Endothelial cell of umbilical vein (primary cell): ENCODE measurements around the gene AIM2. TPM values are rescaled to one million over a fixed set of nuclear protein-coding genes. Genes with fewer than 3 reads are reported as not detected.

Experiments used
- BruUV-seq: library from RNA; stranded (reverse); fragments of 400-500 nt; replicated peaks from 2 replicates; lab custom pipeline; 2021; lab: Mats Ljungman, UMichigan
- CTCF ChIA-PET: fragments of 300-600, 350-600 bp; sonication (Branson Sonifier 250); formaldehyde crosslinking; loops from one replicate; lab custom pipeline; 2021; ENCODE audit warnings: antibody characterized with exemption, inconsistent platforms; lab: Charles Lee
- POLR2A ChIA-PET: fragments of 300-600, 350-600 bp; sonication (Branson Sonifier 250); formaldehyde crosslinking; loops from one replicate; lab custom pipeline; 2021; ENCODE audit warnings: antibody characterized with exemption, inconsistent platforms; lab: Charles Lee
- DNase-seq: peaks from one replicate; pipeline ENCODE4 v3.0.0-alpha.2; 2011; ENCODE audit warnings: low read depth, low spot score
- FAIRE-seq: peaks from 2 replicates; lab custom pipeline; 2011; peaks lifted over from hg19 to GRCh38; lab: Jason Lieb, UNC
- H2AFZ ChIP-seq: 2 replicates; pipeline ENCODE4 v1.6.0; 2012; ENCODE audit warnings: low read depth, low read length, control low read depth, inconsistent platforms
- H3K27ac ChIP-seq: 2 replicates; pipeline ENCODE4 v1.5.1; 2011; ENCODE audit warnings: low read depth, mild to moderate bottlenecking, control low read depth, low read length, moderate library complexity; ENCODE audit not compliant: insufficient read depth
- H3K27me3 ChIP-seq, 2 experiments: 2 replicates each; pipeline versions ENCODE4 v1.6.0 to v1.6.1; 2011; ENCODE audit warnings: low read length in 2 of 2, mixed read lengths in 1 of 2; ENCODE audit not compliant: control insufficient read depth in 2 of 2, insufficient read depth in 2 of 2
- H3K36me3 ChIP-seq, 2 experiments: 2 replicates in 1 of 2; 3 replicates in 1 of 2; pipeline ENCODE4 v1.5.1; 2011; ENCODE audit warnings: low read length in 2 of 2, mild to moderate bottlenecking in 1 of 2, moderate library complexity in 1 of 2; ENCODE audit not compliant: control insufficient read depth in 2 of 2, insufficient read depth in 2 of 2; ENCODE audit errors: extremely low read depth in 1 of 2
- H3K4me1 ChIP-seq: 3 replicates; pipeline ENCODE4 v1.5.1; 2011; ENCODE audit warnings: mild to moderate bottlenecking, low read length; ENCODE audit not compliant: control insufficient read depth, insufficient read depth; ENCODE audit errors: extremely low read depth
- H3K4me2 ChIP-seq: 2 replicates; pipeline ENCODE4 v1.6.1; 2011; ENCODE audit warnings: low read length, control low read depth, mixed read lengths; ENCODE audit not compliant: insufficient read depth
- H3K4me3 ChIP-seq, 3 experiments: fragments of 200-600 bp in 1 of 3; sonication (generic), shearing (Covaris generic) in 1 of 3; replicated peaks in 1 of 3; 2 replicates each; pipeline ENCODE4 v1.5.1; 2011 to 2016; ENCODE audit warnings: control low read depth in 3 of 3, low read length in 3 of 3, mild to moderate bottlenecking in 2 of 3, inconsistent platforms in 1 of 3, low read depth in 1 of 3, moderate library complexity in 1 of 3; ENCODE audit not compliant: insufficient read depth in 1 of 3
- H3K79me2 ChIP-seq: 2 replicates; pipeline ENCODE4 v1.6.0; 2012; ENCODE audit warnings: low read length, inconsistent platforms; ENCODE audit not compliant: control insufficient read depth, insufficient read depth
- H3K9ac ChIP-seq: replicated peaks from 2 replicates; pipeline ENCODE3; 2011; ENCODE audit warnings: low read length, control low read depth; ENCODE audit not compliant: insufficient read depth; ENCODE audit errors: extremely low read depth
- H3K9me1 ChIP-seq: replicated peaks from 3 replicates; pipeline ENCODE4 v1.6.0; 2011; ENCODE audit warnings: mild to moderate bottlenecking, low read length; ENCODE audit not compliant: control insufficient read depth, insufficient read depth; ENCODE audit errors: extremely low read depth
- H3K9me3 ChIP-seq: replicated peaks from 2 replicates; pipeline ENCODE4 v1.5.1; 2012; ENCODE audit warnings: low read length, inconsistent platforms; ENCODE audit not compliant: control insufficient read depth, insufficient read depth
- H4K20me1 ChIP-seq: replicated peaks from 2 replicates; pipeline ENCODE3; 2011; ENCODE audit warnings: mild to moderate bottlenecking, low read length; ENCODE audit not compliant: control insufficient read depth, insufficient read depth; ENCODE audit errors: extremely low read depth
- EZH2 ChIP-seq: IDR thresholded peaks from 2 replicates; pipeline ENCODE4 v1.6.1; 2012; ENCODE audit warnings: borderline replicate concordance, low read depth, mild to moderate bottlenecking, moderate library complexity, low read length, inconsistent platforms; ENCODE audit not compliant: severe bottlenecking
- FOS ChIP-seq: IDR thresholded peaks from 2 replicates; pipeline ENCODE4 v1.6.1; 2011; ENCODE audit warnings: mild to moderate bottlenecking, low read length, moderate library complexity, borderline replicate concordance; ENCODE audit not compliant: insufficient read depth
- GATA2 ChIP-seq: IDR thresholded peaks from 2 replicates; pipeline ENCODE4 v1.7.0; 2011; ENCODE audit warnings: low read depth, mild to moderate bottlenecking, moderate library complexity, mixed read lengths, low read length; ENCODE audit not compliant: insufficient read length, insufficient read depth
- JUN ChIP-seq: IDR thresholded peaks from 2 replicates; pipeline ENCODE4 v1.6.1; 2011; ENCODE audit warnings: borderline replicate concordance, low read depth; ENCODE audit not compliant: insufficient read length, insufficient read depth
- MAX ChIP-seq: IDR thresholded peaks from 2 replicates; pipeline ENCODE4 v1.6.1; 2011; ENCODE audit not compliant: insufficient read depth, insufficient read length
- MYC ChIP-seq: IDR thresholded peaks from one replicate; pipeline ENCODE4 v1.6.1; 2011; ENCODE audit warnings: mild to moderate bottlenecking, low read depth, low read length
- POLR2A ChIP-seq: IDR thresholded peaks from 2 replicates; pipeline ENCODE4 v1.6.1; 2012; ENCODE audit warnings: low read depth, mild to moderate bottlenecking, control low read depth, low read length
- POLR2AphosphoS5 ChIP-seq: IDR thresholded peaks from 2 replicates; pipeline ENCODE4 v1.6.1; 2012; ENCODE audit warnings: low read depth, mild to moderate bottlenecking, control low read depth, low read length, moderate library complexity; ENCODE audit not compliant: insufficient read depth
- dilution Hi-C: fragments of 300-500 bp; cut with MboI; formaldehyde crosslinking; loops from one replicate; pipeline ENCODE4 v1.15.0; 2019; ENCODE audit warnings: low sequenced_read_pairs; ENCODE audit not compliant: extremely low pct_ligation_motif_present
- intact Hi-C: fragments of 100-400 bp; cut with micrococcal nuclease; formaldehyde crosslinking; loops from one replicate; pipeline ENCODE4 v1.10.0; 2022
- polyA plus RNA-seq, 4 experiments: library from polyadenylated mRNA; depleted of rRNA in 3 of 4; stranded (reverse) in 3 of 4; unstranded in 1 of 4; fragments of >200 nt; gene quantifications; 2 replicates each; pipeline versions ENCODE4 v1.2.1 to v1.2.3, GENCODE V29; 2011 to 2012; ENCODE audit warnings: missing spikeins in 1 of 4
- total RNA-seq: library from RNA; stranded (reverse); gene quantifications from 2 replicates; pipeline ENCODE4 v1.2.3, GENCODE V29; 2021
- TF ChIP-seq, protein P1 (sequence below), 2 donors: IDR thresholded peaks; 1 replicate in 1 of 2; 2 replicates in 1 of 2; pipeline ENCODE4 v1.5.1; 2011; ENCODE audit warnings: low read length in 2 of 2, mild to moderate bottlenecking in 2 of 2, moderate library complexity in 2 of 2, control low read depth in 1 of 2, inconsistent platforms in 1 of 2, low read depth in 1 of 2; ENCODE audit not compliant: insufficient read depth in 1 of 2; ENCODE audit errors: extremely low read depth in 1 of 2

Gene AIM2
- total and polyA plus RNA-seq, 2 donors (not counting 3 experiments of a cell fraction or from before 2014, with no cell fraction given): not detected

DNA sequence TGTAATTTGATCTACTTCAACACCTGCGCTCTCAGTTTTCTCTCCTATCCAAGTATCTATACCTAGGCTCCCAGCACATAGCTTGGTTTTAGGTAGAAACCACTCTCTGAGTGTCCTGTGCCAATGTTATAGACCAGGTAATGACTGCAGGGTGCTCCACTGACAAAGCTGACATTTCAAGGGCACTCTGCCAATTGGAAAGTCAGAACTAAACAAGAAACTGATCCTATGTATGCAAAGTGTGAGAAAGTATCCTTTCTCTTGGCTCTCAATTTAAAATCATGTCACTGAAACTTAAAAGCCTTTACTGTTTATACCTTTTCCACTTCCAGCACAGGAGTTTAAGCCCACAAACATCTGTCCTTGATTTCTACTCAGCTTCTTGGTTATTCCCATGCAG, 45.0 kb upstream of the AIM2 start:
- no peak overlapping the region for H3K9ac ChIP-seq
- peaks cover 8 to 10% of the 10 kb centered on the region in 2 experiments for H3K27me3 ChIP-seq
- intact Hi-C loops: no loop called here
- POLR2A ChIA-PET: no interaction called here
- CTCF ChIA-PET: interaction anchor here (2.2 kb wide), 1 partner anchor 11 kb away, joined by 7 read pairs; no protein-coding TSS in a partner anchor
- H3K79me2 ChIP-seq: no peaks in the 10 kb centered on the region
- dilution Hi-C loops: no loop called here
- TF ChIP-seq, protein P1, sequence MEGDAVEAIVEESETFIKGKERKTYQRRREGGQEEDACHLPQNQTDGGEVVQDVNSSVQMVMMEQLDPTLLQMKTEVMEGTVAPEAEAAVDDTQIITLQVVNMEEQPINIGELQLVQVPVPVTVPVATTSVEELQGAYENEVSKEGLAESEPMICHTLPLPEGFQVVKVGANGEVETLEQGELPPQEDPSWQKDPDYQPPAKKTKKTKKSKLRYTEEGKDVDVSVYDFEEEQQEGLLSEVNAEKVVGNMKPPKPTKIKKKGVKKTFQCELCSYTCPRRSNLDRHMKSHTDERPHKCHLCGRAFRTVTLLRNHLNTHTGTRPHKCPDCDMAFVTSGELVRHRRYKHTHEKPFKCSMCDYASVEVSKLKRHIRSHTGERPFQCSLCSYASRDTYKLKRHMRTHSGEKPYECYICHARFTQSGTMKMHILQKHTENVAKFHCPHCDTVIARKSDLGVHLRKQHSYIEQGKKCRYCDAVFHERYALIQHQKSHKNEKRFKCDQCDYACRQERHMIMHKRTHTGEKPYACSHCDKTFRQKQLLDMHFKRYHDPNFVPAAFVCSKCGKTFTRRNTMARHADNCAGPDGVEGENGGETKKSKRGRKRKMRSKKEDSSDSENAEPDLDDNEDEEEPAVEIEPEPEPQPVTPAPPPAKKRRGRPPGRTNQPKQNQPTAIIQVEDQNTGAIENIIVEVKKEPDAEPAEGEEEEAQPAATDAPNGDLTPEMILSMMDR (IDR thresholded peaks at IDR 0.05; ENCODE audit: extremely low read depth in 1 of 2, insufficient read depth in 1 of 2, low read depth in 1 of 2, low read length in 2 of 2): no peak
- TF ChIP-seq POLR2A (no peak), GATA2 (no peak), MYC (no peak), JUN (no peak), FOS (no peak), MAX (no peak), EZH2 (no peak), POLR2AphosphoS5 (no peak)
- H3K9me3 ChIP-seq: no peaks in the 10 kb centered on the region
- no peak overlapping the region for H3K4me3 ChIP-seq
- no peak overlapping the region for H2AFZ ChIP-seq
- no peak for FAIRE-seq
- H3K27ac ChIP-seq: no peak overlapping the region
- DNase-seq: no peak
- H3K9me1 ChIP-seq: no peaks in the 10 kb centered on the region
- no peak overlapping the region for H3K4me2 ChIP-seq
- H3K36me3 ChIP-seq: no peaks in the 10 kb centered on the region
- no peaks in the 10 kb centered on the region for H3K4me1 ChIP-seq
- no TSS peak for BruUV-seq
- H4K20me1 ChIP-seq: no peaks in the 10 kb centered on the region
